ENCODE measurements around the gene IGIP. TPM values are rescaled to one million over a fixed set of nuclear protein-coding genes. Genes with fewer than 3 reads are reported as not detected.

Gene IGIP
- total and polyA plus RNA-seq, 4 donors = 2.3 to 11.8 (median 3.7) TPM

DNA sequence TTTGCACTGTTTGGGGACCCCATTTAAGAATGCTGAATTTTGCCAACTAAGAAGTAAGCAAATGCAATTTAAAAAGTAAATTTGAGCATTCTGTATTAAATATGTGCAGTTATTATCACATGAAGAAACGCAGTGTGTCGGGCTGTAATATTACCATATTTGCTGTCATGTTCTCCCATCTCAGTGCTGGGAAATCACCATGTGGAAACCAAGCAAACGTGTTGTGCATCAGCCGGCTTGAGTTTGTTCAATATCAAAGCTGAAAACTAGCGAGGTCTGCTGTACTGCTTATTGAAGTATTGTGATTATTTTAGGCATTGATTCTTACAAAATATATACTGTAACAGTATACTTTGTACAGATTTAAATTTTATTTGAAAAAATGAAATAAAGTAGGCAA lies 2.6 kb downstream of the IGIP start:
- DNase-seq (ENCODE audit: low spot score) = no peak
- Histone ChIP-seq H3K27ac (ENCODE audit: low read depth in 1 of 2, low read length in 2 of 2) (no peak overlapping the region), H3K9ac (ENCODE audit: low read depth in 1 of 2, low read length in 2 of 2) (no peak overlapping the region), H3K4me1 (ENCODE audit: control insufficient read depth in 4 of 4, insufficient read depth in 4 of 4, low read length in 3 of 4) (peaks cover 3 to 23% (median 6%) of the 10 kb centered on the region in 4 donors), H3K36me3 (ENCODE audit: control insufficient read depth in 4 of 4, insufficient read depth in 3 of 4, low read depth in 1 of 4, low read length in 3 of 4) (no peaks in the 10 kb centered on the region), H3K27me3 (ENCODE audit: control insufficient read depth in 4 of 4, insufficient read depth in 4 of 4, low read length in 3 of 4) (no peaks in the 10 kb centered on the region), H3K9me3 (ENCODE audit: control insufficient read depth in 4 of 4, low read length in 3 of 4) (no peaks in the 10 kb centered on the region), H3K4me3 (ENCODE audit: low read depth in 1 of 3, low read length in 3 of 3) (no peak overlapping the region)
- TF ChIP-seq, protein P1, sequence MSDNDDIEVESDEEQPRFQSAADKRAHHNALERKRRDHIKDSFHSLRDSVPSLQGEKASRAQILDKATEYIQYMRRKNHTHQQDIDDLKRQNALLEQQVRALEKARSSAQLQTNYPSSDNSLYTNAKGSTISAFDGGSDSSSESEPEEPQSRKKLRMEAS (IDR thresholded peaks at IDR 0.05) = no peak
- TF ChIP-seq, protein P2, sequence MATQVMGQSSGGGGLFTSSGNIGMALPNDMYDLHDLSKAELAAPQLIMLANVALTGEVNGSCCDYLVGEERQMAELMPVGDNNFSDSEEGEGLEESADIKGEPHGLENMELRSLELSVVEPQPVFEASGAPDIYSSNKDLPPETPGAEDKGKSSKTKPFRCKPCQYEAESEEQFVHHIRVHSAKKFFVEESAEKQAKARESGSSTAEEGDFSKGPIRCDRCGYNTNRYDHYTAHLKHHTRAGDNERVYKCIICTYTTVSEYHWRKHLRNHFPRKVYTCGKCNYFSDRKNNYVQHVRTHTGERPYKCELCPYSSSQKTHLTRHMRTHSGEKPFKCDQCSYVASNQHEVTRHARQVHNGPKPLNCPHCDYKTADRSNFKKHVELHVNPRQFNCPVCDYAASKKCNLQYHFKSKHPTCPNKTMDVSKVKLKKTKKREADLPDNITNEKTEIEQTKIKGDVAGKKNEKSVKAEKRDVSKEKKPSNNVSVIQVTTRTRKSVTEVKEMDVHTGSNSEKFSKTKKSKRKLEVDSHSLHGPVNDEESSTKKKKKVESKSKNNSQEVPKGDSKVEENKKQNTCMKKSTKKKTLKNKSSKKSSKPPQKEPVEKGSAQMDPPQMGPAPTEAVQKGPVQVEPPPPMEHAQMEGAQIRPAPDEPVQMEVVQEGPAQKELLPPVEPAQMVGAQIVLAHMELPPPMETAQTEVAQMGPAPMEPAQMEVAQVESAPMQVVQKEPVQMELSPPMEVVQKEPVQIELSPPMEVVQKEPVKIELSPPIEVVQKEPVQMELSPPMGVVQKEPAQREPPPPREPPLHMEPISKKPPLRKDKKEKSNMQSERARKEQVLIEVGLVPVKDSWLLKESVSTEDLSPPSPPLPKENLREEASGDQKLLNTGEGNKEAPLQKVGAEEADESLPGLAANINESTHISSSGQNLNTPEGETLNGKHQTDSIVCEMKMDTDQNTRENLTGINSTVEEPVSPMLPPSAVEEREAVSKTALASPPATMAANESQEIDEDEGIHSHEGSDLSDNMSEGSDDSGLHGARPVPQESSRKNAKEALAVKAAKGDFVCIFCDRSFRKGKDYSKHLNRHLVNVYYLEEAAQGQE (IDR thresholded peaks at IDR 0.05) = no peak
- no peak for TF ChIP-seq GABPA (IDR thresholded peaks at IDR 0.05 in 1 of 2, conservative IDR thresholded peaks at IDR 0.05 in 1 of 2)
- no peak for TF ChIP-seq FOXA1 (IDR thresholded peaks at IDR 0.05)
- TF ChIP-seq YY1 (IDR thresholded peaks at IDR 0.05) = no peak
- no peak for TF ChIP-seq JUND (IDR thresholded peaks at IDR 0.05)
- no peak for TF ChIP-seq SP1 (IDR thresholded peaks at IDR 0.05)
- TF ChIP-seq EGR1 (IDR thresholded peaks at IDR 0.05; ENCODE audit: low read depth in 2 of 2) = no peak
- TF ChIP-seq, protein P3, sequence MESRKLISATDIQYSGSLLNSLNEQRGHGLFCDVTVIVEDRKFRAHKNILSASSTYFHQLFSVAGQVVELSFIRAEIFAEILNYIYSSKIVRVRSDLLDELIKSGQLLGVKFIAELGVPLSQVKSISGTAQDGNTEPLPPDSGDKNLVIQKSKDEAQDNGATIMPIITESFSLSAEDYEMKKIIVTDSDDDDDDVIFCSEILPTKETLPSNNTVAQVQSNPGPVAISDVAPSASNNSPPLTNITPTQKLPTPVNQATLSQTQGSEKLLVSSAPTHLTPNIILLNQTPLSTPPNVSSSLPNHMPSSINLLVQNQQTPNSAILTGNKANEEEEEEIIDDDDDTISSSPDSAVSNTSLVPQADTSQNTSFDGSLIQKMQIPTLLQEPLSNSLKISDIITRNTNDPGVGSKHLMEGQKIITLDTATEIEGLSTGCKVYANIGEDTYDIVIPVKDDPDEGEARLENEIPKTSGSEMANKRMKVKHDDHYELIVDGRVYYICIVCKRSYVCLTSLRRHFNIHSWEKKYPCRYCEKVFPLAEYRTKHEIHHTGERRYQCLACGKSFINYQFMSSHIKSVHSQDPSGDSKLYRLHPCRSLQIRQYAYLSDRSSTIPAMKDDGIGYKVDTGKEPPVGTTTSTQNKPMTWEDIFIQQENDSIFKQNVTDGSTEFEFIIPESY (IDR thresholded peaks at IDR 0.05) = no peak
- TF ChIP-seq TAF1 (conservative IDR thresholded peaks at IDR 0.05) = no peak
- TF ChIP-seq, protein P4, sequence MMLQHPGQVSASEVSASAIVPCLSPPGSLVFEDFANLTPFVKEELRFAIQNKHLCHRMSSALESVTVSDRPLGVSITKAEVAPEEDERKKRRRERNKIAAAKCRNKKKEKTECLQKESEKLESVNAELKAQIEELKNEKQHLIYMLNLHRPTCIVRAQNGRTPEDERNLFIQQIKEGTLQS (IDR thresholded peaks at IDR 0.05) = no peak
- no peak for TF ChIP-seq HNF4A (conservative IDR thresholded peaks at IDR 0.05)
- WGBS = 93% methylated on average over 5 of the region's 5 CpGs

DNA sequence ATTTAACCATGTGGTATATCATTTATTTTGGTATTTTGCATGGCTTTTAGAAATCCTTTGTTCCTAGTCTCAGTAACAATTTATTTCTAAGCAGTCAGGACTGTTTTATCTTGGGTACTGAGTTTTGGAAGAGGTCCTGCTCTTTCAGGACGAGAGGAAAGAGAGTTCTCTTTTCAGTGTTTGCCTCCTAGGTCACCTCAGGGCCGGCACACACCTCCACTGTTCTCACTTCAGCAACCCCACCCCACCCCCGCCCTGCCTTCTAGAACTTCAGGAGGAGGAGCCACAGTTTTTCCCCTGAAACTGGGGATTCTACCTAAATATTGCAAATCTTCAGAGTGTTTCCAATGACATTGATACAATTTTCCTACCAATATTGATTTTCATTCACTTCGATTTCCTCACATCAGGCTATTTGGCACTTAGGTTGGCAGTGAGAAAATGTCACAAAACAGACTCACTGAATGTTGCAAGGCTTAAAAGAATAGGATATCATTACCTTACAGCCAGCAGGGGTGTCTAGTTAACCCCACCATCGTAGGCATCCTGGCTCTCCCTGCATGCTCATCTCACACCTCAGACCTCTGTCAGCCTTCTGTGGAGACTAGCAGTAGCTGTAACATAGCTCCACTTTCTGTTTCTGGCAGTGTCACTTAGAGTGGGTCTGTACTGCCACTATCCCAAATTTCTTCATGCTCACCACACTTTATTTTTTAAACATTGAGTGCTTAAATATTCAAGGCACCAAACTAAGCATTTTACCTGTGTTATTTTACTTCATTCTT lies 5.4 kb downstream of the IGIP start:
- Histone ChIP-seq H3K9me3 (ENCODE audit: control insufficient read depth in 4 of 4, low read length in 3 of 4) (no peaks in the 10 kb centered on the region), H3K27ac (ENCODE audit: low read depth in 1 of 2, low read length in 2 of 2) (no peak overlapping the region), H3K4me1 (ENCODE audit: control insufficient read depth in 4 of 4, insufficient read depth in 4 of 4, low read length in 3 of 4) (peaks cover 1 to 16% (median 3%) of the 10 kb centered on the region in 4 donors), H3K36me3 (ENCODE audit: control insufficient read depth in 4 of 4, insufficient read depth in 3 of 4, low read depth in 1 of 4, low read length in 3 of 4) (no peaks in the 10 kb centered on the region), H3K27me3 (ENCODE audit: control insufficient read depth in 4 of 4, insufficient read depth in 4 of 4, low read length in 3 of 4) (no peaks in the 10 kb centered on the region), H3K4me3 (ENCODE audit: low read depth in 1 of 3, low read length in 3 of 3) (no peak overlapping the region), H3K9ac (ENCODE audit: low read depth in 1 of 2, low read length in 2 of 2) (no peak overlapping the region)
- TF ChIP-seq RXRA (IDR thresholded peaks at IDR 0.05) (no peak), HNF4A (conservative IDR thresholded peaks at IDR 0.05) (no peak), GABPA (IDR thresholded peaks at IDR 0.05 in 1 of 2, conservative IDR thresholded peaks at IDR 0.05 in 1 of 2) (no peak)
- TF ChIP-seq, protein P4 (IDR thresholded peaks at IDR 0.05) = no peak
- TF ChIP-seq, protein P2 (IDR thresholded peaks at IDR 0.05) = no peak
- no peak for DNase-seq (ENCODE audit: low spot score)
- WGBS = 57% methylated on average over 5 of the region's 5 CpGs

Data from liver (tissue), 9 donors.